Natural killer cell (primary cell): Measurements from ENCODE around the gene TAAR5. TPM values are rescaled to one million over a fixed set of nuclear protein-coding genes. Genes with fewer than 3 reads are reported as not detected.

Experiments
- ATAC-seq, 3 donors: fragments of 150-1000 bp in 2 of 3; fragments of 200-7000 bp in 1 of 3; cut with Tn5 transposase; 1 replicate in 1 of 3; 2 replicates in 2 of 3; pipeline ENCODE4 v1.10.0; 2021; ENCODE audit warnings: mild to moderate bottlenecking in 2 of 3, moderate library complexity in 2 of 3
- DNase-seq, 2 donors: peaks; one replicate each; pipeline versions ENCODE4 v3.0.0 to v3.0.0-alpha.2; 2013 to 2021; ENCODE audit warnings: mixed read lengths in 1 of 2
- H3K27ac ChIP-seq: one replicate; pipeline ENCODE4 v1.5.1; 2013; ENCODE audit warnings: mild to moderate bottlenecking, low read length
- H3K27me3 ChIP-seq: one replicate; pipeline ENCODE4 v1.6.1; 2013; ENCODE audit warnings: low read length; ENCODE audit not compliant: control insufficient read depth, insufficient read depth
- H3K36me3 ChIP-seq: one replicate; pipeline ENCODE4 v1.6.1; 2013; ENCODE audit warnings: low read length; ENCODE audit not compliant: control insufficient read depth, insufficient read depth
- H3K4me1 ChIP-seq: one replicate; pipeline ENCODE4 v1.6.1; 2013; ENCODE audit warnings: low read length; ENCODE audit not compliant: control insufficient read depth, insufficient read depth
- H3K4me3 ChIP-seq: one replicate; pipeline ENCODE4 v1.5.1; 2013; ENCODE audit warnings: low read length
- H3K9me3 ChIP-seq: one replicate; pipeline ENCODE4 v1.6.1; 2013; ENCODE audit warnings: low read length; ENCODE audit not compliant: control insufficient read depth, insufficient read depth
- H3K27ac Mint-ChIP-seq, 2 donors: one replicate each; pipeline ENCODE4 v1.8.0; 2022; ENCODE audit warnings: mild to moderate bottlenecking in 2 of 2, mixed read lengths in 2 of 2, moderate library complexity in 1 of 2
- H3K27me3 Mint-ChIP-seq, 2 donors: one replicate each; pipeline ENCODE4 v1.8.0; 2022; ENCODE audit warnings: low read depth in 2 of 2, mixed read lengths in 2 of 2
- H3K36me3 Mint-ChIP-seq: one replicate; pipeline ENCODE4 v1.8.0; 2022; ENCODE audit warnings: mixed read lengths
- H3K4me1 Mint-ChIP-seq, 2 donors: one replicate each; pipeline ENCODE4 v1.8.0; 2022; ENCODE audit warnings: mixed read lengths in 2 of 2
- H3K4me3 Mint-ChIP-seq: one replicate; pipeline ENCODE4 v1.8.0; 2022; ENCODE audit warnings: mild to moderate bottlenecking, moderate library complexity, mixed read lengths
- H3K9me3 Mint-ChIP-seq, 2 donors: one replicate each; pipeline ENCODE4 v1.8.0; 2022; ENCODE audit warnings: mixed read lengths in 2 of 2
- CTCF ChIP-seq: fragments of 200-600 bp; IDR thresholded peaks from one replicate; pipeline ENCODE4 v1.8.0; 2022; ENCODE audit warnings: antibody characterized with exemption
- WGBS: methylation state at CpG from one replicate; pipeline ENCODE4 v1.1.7; 2013; ENCODE audit warnings: missing lambda C conversion rate; ENCODE audit not compliant: insufficient coverage; 5-methylcytosine and 5-hydroxymethylcytosine counted together
- intact Hi-C: fragments of 100-400 bp; cut with micrococcal nuclease; formaldehyde crosslinking; loops from one replicate; pipeline ENCODE4 v1.14.2; 2022
- total RNA-seq, 4 donors: library from RNA; stranded (reverse); fragments of 120-200 nt in 1 of 4; gene quantifications; one replicate each; pipeline versions ENCODE4 v1.2.3 to v1.2.4, GENCODE V29; 2013 to 2022

TAAR5 gene
- total RNA-seq, 3 donors from 2014 or later (not counting 1 experiment from before 2014, with no cell fraction given), result not detected

- H3K36me3 ChIP-seq, result no peaks in the 10 kb centered on the region
- peak overlapping the region; percentile 13 for H3K4me3 Mint-ChIP-seq
- no peak overlapping the region for H3K27ac ChIP-seq
- no peak overlapping the region for H3K4me3 ChIP-seq
- no peaks in the 10 kb centered on the region for H3K4me1 ChIP-seq
- no peaks in the 10 kb centered on the region for H3K27me3 ChIP-seq
- no peak for TF ChIP-seq CTCF
- H3K27ac Mint-ChIP-seq, result no peak overlapping the region
- H3K9me3 ChIP-seq, result no peaks in the 10 kb centered on the region
- peaks cover 16 to 28% of the 10 kb centered on the region in 2 donors for H3K4me1 Mint-ChIP-seq
- no peaks in the 10 kb centered on the region for H3K36me3 Mint-ChIP-seq
- intact Hi-C loops, result no loop called here
- no peaks in the 10 kb centered on the region for H3K9me3 Mint-ChIP-seq
- ATAC-seq (no peak), DNase-seq (no peak)
- WGBS, result no CpG with 5 or more reads among the region's 1 CpG
- no peaks in the 10 kb centered on the region for H3K27me3 Mint-ChIP-seq
Observed at GRCh38 chr6:132616677-132617076, 27.1 kb upstream of the TAAR5 start.

- Histone ChIP-seq H3K27me3 (no peaks in the 10 kb centered on the region), H3K27ac (peak overlapping the region; percentile 1), H3K9me3 (no peaks in the 10 kb centered on the region), H3K4me1 (no peaks in the 10 kb centered on the region), H3K4me3 (peak overlapping the region; percentile 8), H3K36me3 (no peaks in the 10 kb centered on the region)
- Mint-ChIP-seq H3K36me3 (no peaks in the 10 kb centered on the region), H3K9me3 (no peaks in the 10 kb centered on the region), H3K4me1 (peaks cover 23 to 37% of the 10 kb centered on the region in 2 donors), H3K27ac (peak overlapping the region; percentile 76 to 85), H3K4me3 (peak overlapping the region; percentile 88), H3K27me3 (no peaks in the 10 kb centered on the region)
- ATAC-seq, result peak; percentile 26 to 50 (median 42)
- intact Hi-C loops, result loop anchor here (5.0 kb wide), 1 partner anchor 198 kb away; the partner anchor contains the start of gene RPS12
- TF ChIP-seq CTCF, result no peak
- WGBS, result 35% methylated on average over 7 of the region's 7 CpGs
- DNase-seq, result peak in 1 of 2 donors; percentile 14
Observed at GRCh38 chr6:132614554-132614953, 25.0 kb upstream of the TAAR5 start.

- Mint-ChIP-seq H3K27me3 (no peaks in the 10 kb centered on the region), H3K4me3 (peak overlapping the region; percentile 84), H3K4me1 (peaks cover 23 to 37% of the 10 kb centered on the region in 2 donors), H3K27ac (peak overlapping the region; percentile 76 to 92), H3K36me3 (no peaks in the 10 kb centered on the region), H3K9me3 (no peaks in the 10 kb centered on the region)
- no peak overlapping the region for H3K4me3 ChIP-seq
- H3K9me3 ChIP-seq, result no peaks in the 10 kb centered on the region
- WGBS, result 82% methylated on average over 1 of the region's 4 CpGs
- H3K36me3 ChIP-seq, result no peaks in the 10 kb centered on the region
- peak overlapping the region; percentile 80 for H3K27ac ChIP-seq
- no peak for TF ChIP-seq CTCF
- no peaks in the 10 kb centered on the region for H3K4me1 ChIP-seq
- peak; percentile 94 to 99 (median 97) for ATAC-seq
- peak in 1 of 2 donors; percentile 49 for DNase-seq
- H3K27me3 ChIP-seq, result no peaks in the 10 kb centered on the region
- intact Hi-C loops, result loop anchor here (5.0 kb wide), 1 partner anchor 200 kb away; the partner anchor contains the start of gene RPS12
Observed at GRCh38 chr6:132612449-132613108, 23.0 kb upstream of the TAAR5 start.
